Measurements from ENCODE around the gene ENTHD1.

DNA sequence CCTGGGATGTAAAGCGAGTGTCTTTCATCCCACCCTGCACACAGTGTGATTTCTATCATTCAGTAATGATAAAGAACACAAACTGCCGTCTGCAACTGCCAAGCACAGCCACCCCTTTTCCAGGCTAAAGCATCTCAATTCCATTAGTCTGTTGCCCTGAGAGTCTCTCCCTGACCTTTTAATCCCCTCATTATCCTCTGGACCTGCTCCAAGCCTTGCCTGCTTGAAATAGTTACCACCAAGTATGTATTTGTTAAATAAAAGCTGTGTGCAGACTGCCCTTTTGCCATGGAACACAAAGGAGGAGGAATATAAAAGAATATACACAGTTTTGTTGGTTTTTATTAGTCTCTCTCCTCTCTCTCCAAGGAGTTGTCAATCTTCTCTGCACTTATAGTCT lies 20.3 kb upstream of the ENTHD1 start:
- TF ChIP-seq POLR2AphosphoS5 (IDR thresholded peaks at IDR 0.05) = no peak
- TF ChIP-seq CTCF (IDR thresholded peaks at IDR 0.05) = no peak

Data from breast epithelium (tissue), 3 donors.